Prostate gland (tissue), 2 donors: ENCODE measurements around the gene TBX15. TPM values are rescaled to one million over a fixed set of nuclear protein-coding genes. Genes with fewer than 3 reads are reported as not detected.
"Not testable (repeated sequence)": the region's sequence is repeated elsewhere in the genome, so short reads cannot be mapped to it uniquely, and the experiment has no call there.

ENCODE experiments used
- DNase-seq: peaks from one replicate; pipeline ENCODE4 v3.0.0-alpha.2; 2019; ENCODE audit warnings: low spot score
- H3K27ac ChIP-seq, 2 donors: fragments of 200-600 bp; sonication (generic); 2 replicates each; pipeline ENCODE4 v1.5.1; 2017 to 2019
- H3K27me3 ChIP-seq: fragments of 200-600 bp; sonication (generic); replicated peaks from 2 replicates; pipeline ENCODE4 v1.5.1; 2019; ENCODE audit not compliant: insufficient read depth
- H3K36me3 ChIP-seq, 2 donors: fragments of 200-600 bp; sonication (generic); 1 replicate in 1 of 2; 2 replicates in 1 of 2; pipeline versions ENCODE4 v1.5.1 to v1.8.1; 2017 to 2019
- H3K4me1 ChIP-seq: fragments of 200-600 bp; sonication (generic); replicated peaks from 2 replicates; pipeline ENCODE4 v1.5.1; 2019
- H3K4me3 ChIP-seq, 2 donors: fragments of 200-600 bp; sonication (generic); 2 replicates each; pipeline ENCODE4 v1.5.1; 2017 to 2019
- H3K9me3 ChIP-seq: fragments of 200-600 bp; sonication (generic); 2 replicates; pipeline ENCODE4 v1.5.1; 2017
- CTCF ChIP-seq, 4 experiments: fragments of 200-600 bp in 2 of 4; fragments of 450-650 bp in 2 of 4; sonication (generic) in 2 of 4; IDR thresholded peaks; 1 replicate in 3 of 4; 2 replicates in 1 of 4; pipeline ENCODE4 v1.5.1; 2016 to 2019; ENCODE audit warnings: antibody characterized with exemption in 4 of 4, mild to moderate bottlenecking in 2 of 4, moderate library complexity in 2 of 4
- POLR2A ChIP-seq: fragments of 450-650 bp; IDR thresholded peaks from one replicate; pipeline ENCODE4 v1.6.1; 2016; ENCODE audit warnings: antibody characterized with exemption, mild to moderate bottlenecking
- POLR2AphosphoS5 ChIP-seq: sonication (generic); formaldehyde crosslinking; IDR thresholded peaks from one replicate; pipeline ENCODE4 v1.6.1; 2017; ENCODE audit warnings: antibody characterized with exemption
- WGBS: methylation state at CpG from one replicate; pipeline ENCODE4 v1.1.5; 2018; 5-methylcytosine and 5-hydroxymethylcytosine counted together
- intact Hi-C: fragments of 100-400 bp; cut with DNase I; formaldehyde crosslinking; loops from one replicate; pipeline ENCODE4 v1.14.2; 2022
- total RNA-seq, 2 donors: library from RNA; depleted of rRNA; stranded (reverse); fragments of >200 nt; gene quantifications; one replicate each; pipeline ENCODE4 v1.1.0, GENCODE V29; 2016

Gene TBX15
- total RNA-seq, 2 donors from 2014 or later = 0.40 to 0.87 TPM

- intact Hi-C loops = no loop called here
Measured at GRCh38 chr1:118960026-118960561, 28.0 kb downstream of the TBX15 start.

GRCh38 chr1:118958937-118959631 lies 29.1 kb downstream of the TBX15 start:
- no peak for DNase-seq
- 53% methylated on average over 1 of the region's 1 CpG for WGBS
- Histone ChIP-seq H3K27me3 (no peaks in the 10 kb centered on the region), H3K4me1 (no peaks in the 10 kb centered on the region), H3K9me3 (no peaks in the 10 kb centered on the region), H3K4me3 (no peak overlapping the region), H3K36me3 (no peaks in the 10 kb centered on the region), H3K27ac (no peak overlapping the region)
- intact Hi-C loops = no loop called here
- TF ChIP-seq POLR2AphosphoS5 (no peak), CTCF (IDR thresholded peaks at IDR 0.05) (no peak), POLR2A (no peak)

More at GRCh38 chr1:118960026-118960561, 28.0 kb downstream of the TBX15 start:
- Histone ChIP-seq H3K4me3 (no peak overlapping the region), H3K36me3 (no peaks in the 10 kb centered on the region), H3K27ac (no peak overlapping the region), H3K9me3 (no peaks in the 10 kb centered on the region), H3K4me1 (no peaks in the 10 kb centered on the region), H3K27me3 (no peaks in the 10 kb centered on the region)
- 29% methylated on average over 7 of the region's 7 CpGs for WGBS
- TF ChIP-seq CTCF (IDR thresholded peaks at IDR 0.05) = no peak
- no peak for TF ChIP-seq POLR2A
- TF ChIP-seq POLR2AphosphoS5 = no peak
- DNase-seq = no peak

GRCh38 chr1:118958140-118958539 lies 30.0 kb downstream of the TBX15 start:
- intact Hi-C loops = no loop called here
- H3K4me3 ChIP-seq = no peak overlapping the region
- DNase-seq = no peak
- 96% methylated on average over 3 of the region's 3 CpGs for WGBS
- no peak overlapping the region for H3K27ac ChIP-seq
- no peaks in the 10 kb centered on the region for H3K4me1 ChIP-seq
- no peaks in the 10 kb centered on the region for H3K27me3 ChIP-seq
- TF ChIP-seq POLR2AphosphoS5 = no peak
- TF ChIP-seq CTCF (IDR thresholded peaks at IDR 0.05) = no peak
- no peak for TF ChIP-seq POLR2A
- no peaks in the 10 kb centered on the region for H3K36me3 ChIP-seq
- no peaks in the 10 kb centered on the region for H3K9me3 ChIP-seq

GRCh38 chr1:118957579-118957978 lies 30.6 kb downstream of the TBX15 start:
- H3K9me3 ChIP-seq, intact Hi-C loops, DNase-seq, H3K27me3 ChIP-seq, H3K27ac ChIP-seq, H3K36me3 ChIP-seq, H3K4me1 ChIP-seq, H3K4me3 ChIP-seq: not testable (repeated sequence)
- WGBS = over 99% methylated on average over 7 of the region's 7 CpGs

- no peaks in the 10 kb centered on the region for H3K4me1 ChIP-seq
- TF ChIP-seq POLR2A (no peak), CTCF (IDR thresholded peaks at IDR 0.05) (no peak), POLR2AphosphoS5 (no peak)
- no peaks in the 10 kb centered on the region for H3K9me3 ChIP-seq
- H3K4me3 ChIP-seq = no peak overlapping the region
- no peaks in the 10 kb centered on the region for H3K27me3 ChIP-seq
- no peaks in the 10 kb centered on the region for H3K36me3 ChIP-seq
- WGBS = 69% methylated on average over 3 of the region's 3 CpGs
- no peak for DNase-seq
- intact Hi-C loops = no loop called here
- H3K27ac ChIP-seq = no peak overlapping the region
Measured at GRCh38 chr1:118954301-118954905, 33.7 kb downstream of the TBX15 start.
